ENCODE data around the gene DMBX1.

DMBX1 gene

GRCh38 chr1:46459315-46459714 is 30.3 kb upstream of the DMBX1 start:
- no peak for DNase-seq (ENCODE audit: low spot score)

GRCh38 chr1:46461017-46461808 is 28.4 kb upstream of the DMBX1 start:
- no peak for DNase-seq (ENCODE audit: low spot score)

- DNase-seq (ENCODE audit: low spot score) = no peak
Observed at GRCh38 chr1:46461809-46462448, 27.7 kb upstream of the DMBX1 start.

- no peak for DNase-seq (ENCODE audit: low spot score)
Observed at GRCh38 chr1:46464013-46464548, 25.6 kb upstream of the DMBX1 start.

GRCh38 chr1:46464915-46465314 is 24.7 kb upstream of the DMBX1 start:
- no peak for DNase-seq (ENCODE audit: low spot score)

- no peak for DNase-seq (ENCODE audit: low spot score)
Observed at GRCh38 chr1:46465981-46466476, 23.6 kb upstream of the DMBX1 start.

- no peak for DNase-seq (ENCODE audit: low spot score)
Observed at GRCh38 chr1:46466477-46467182, 23.0 kb upstream of the DMBX1 start.

- no peak for DNase-seq (ENCODE audit: low spot score)
Observed at GRCh38 chr1:46467183-46467504, 22.5 kb upstream of the DMBX1 start.

- no peak for DNase-seq (ENCODE audit: low spot score)
Observed at GRCh38 chr1:46469881-46470280, 19.8 kb upstream of the DMBX1 start.

- no peak for DNase-seq (ENCODE audit: low spot score)
Observed at GRCh38 chr1:46471848-46472492, 17.7 kb upstream of the DMBX1 start.

- no peak for DNase-seq (ENCODE audit: low spot score)
Observed at GRCh38 chr1:46472498-46473181, 17.0 kb upstream of the DMBX1 start.

GRCh38 chr1:46473991-46474390 is 15.6 kb upstream of the DMBX1 start:
- DNase-seq (ENCODE audit: low spot score) = no peak

- DNase-seq (ENCODE audit: low spot score) = no peak
Observed at GRCh38 chr1:46474570-46474969, 15.1 kb upstream of the DMBX1 start.

GRCh38 chr1:46476673-46477072 is 13.0 kb upstream of the DMBX1 start:
- no peak for DNase-seq (ENCODE audit: low spot score)

- peak; percentile 70 for DNase-seq (ENCODE audit: low spot score)
Observed at GRCh38 chr1:46477153-46477929, 12.3 kb upstream of the DMBX1 start.

- no peak for DNase-seq (ENCODE audit: low spot score)
Observed at GRCh38 chr1:46478721-46479485, 10.7 kb upstream of the DMBX1 start.

GRCh38 chr1:46479744-46480350 is 9.8 kb upstream of the DMBX1 start:
- DNase-seq (ENCODE audit: low spot score) = no peak

GRCh38 chr1:46480959-46481646 is 8.5 kb upstream of the DMBX1 start:
- no peak for DNase-seq (ENCODE audit: low spot score)

- DNase-seq (ENCODE audit: low spot score) = no peak
Observed at GRCh38 chr1:46481961-46482360, 7.7 kb upstream of the DMBX1 start.

Data from LoVo (cell line).